HepG2 (cell line): ENCODE data around the gene CIROP. TPM values are rescaled to one million over a fixed set of nuclear protein-coding genes. Genes with fewer than 3 reads are reported as not detected.
A peak's percentile ranks its signal among the peaks of the same experiment; 100 is the strongest.

Source experiments
- BHLHE40 ChIP-seq: IDR thresholded peaks from 2 replicates; pipeline ENCODE4 v1.6.1; 2011; ENCODE audit warnings: low read length, improper control_type of control experiment
- CREBL2 ChIP-seq: sonication (generic); formaldehyde crosslinking; IDR thresholded peaks from 2 replicates; pipeline ENCODE4 v1.8.1; 2023; ENCODE audit warnings: missing genetic modification reagents, mild to moderate bottlenecking, borderline replicate concordance
- LCORL ChIP-seq, 2 experiments: fragments of 450-650 bp in 1 of 2; sonication (generic) in 1 of 2; formaldehyde crosslinking in 1 of 2; IDR thresholded peaks; 2 replicates each; pipeline versions ENCODE4 v1.5.0 to v1.6.1; 2017 to 2020; ENCODE audit warnings: antibody characterized with exemption in 1 of 2, missing genetic modification reagents in 1 of 2
- PITX1 ChIP-seq: sonication (generic); formaldehyde crosslinking; IDR thresholded peaks from 2 replicates; pipeline ENCODE4 v1.5.1; 2020; ENCODE audit warnings: mild to moderate bottlenecking, missing genetic modification reagents
- TIGD3 ChIP-seq: sonication (generic); formaldehyde crosslinking; IDR thresholded peaks from 2 replicates; pipeline ENCODE4 v1.5.1; 2020; ENCODE audit warnings: mild to moderate bottlenecking, missing genetic modification reagents, borderline replicate concordance
- ZBTB4 ChIP-seq: sonication (generic); formaldehyde crosslinking; IDR thresholded peaks from 2 replicates; pipeline ENCODE4 v1.4.0; 2020; ENCODE audit warnings: missing genetic modification reagents, mild to moderate bottlenecking, borderline replicate concordance
- ZFP1 ChIP-seq: IDR thresholded peaks from 2 replicates; pipeline ENCODE4 v1.6.1; 2016
- ZIK1 ChIP-seq: sonication (generic); formaldehyde crosslinking; IDR thresholded peaks from 2 replicates; pipeline ENCODE4 v1.5.0; 2020; ENCODE audit warnings: mild to moderate bottlenecking, low read depth, missing genetic modification reagents, borderline replicate concordance
- ZMYM2 ChIP-seq: sonication (generic); formaldehyde crosslinking; IDR thresholded peaks from 2 replicates; pipeline ENCODE4 v1.8.0; 2022; ENCODE audit warnings: mild to moderate bottlenecking, missing genetic modification reagents
- ZNF510 ChIP-seq: sonication (generic); formaldehyde crosslinking; IDR thresholded peaks from 2 replicates; pipeline ENCODE4 v1.4.0; 2020; ENCODE audit warnings: low read depth, mild to moderate bottlenecking, missing genetic modification reagents
- ZNF513 ChIP-seq: sonication (generic); formaldehyde crosslinking; conservative IDR thresholded peaks from 2 replicates; pipeline ENCODE4 v1.5.0; 2020; ENCODE audit warnings: missing genetic modification reagents
- ZNF558 ChIP-seq: sonication (generic); formaldehyde crosslinking; IDR thresholded peaks from 2 replicates; pipeline ENCODE4 v1.9.0; 2022; ENCODE audit warnings: mild to moderate bottlenecking, missing genetic modification reagents, borderline replicate concordance
- polyA plus RNA-seq, 8 experiments: library from polyadenylated mRNA; depleted of rRNA in 3 of 8; stranded (reverse) in 7 of 8; unstranded in 1 of 8; fragments of >200 nt; fragmentation: Illumina TruSeq in 4 of 8; extraction: Trizol in 4 of 8; gene quantifications; 2 replicates each; pipeline versions ENCODE4 v1.2.1 to v1.2.3, GENCODE V29; 2011 to 2016; ENCODE audit warnings: low read depth in 4 of 8, missing spikeins in 1 of 8, mixed read lengths in 1 of 8; ENCODE audit not compliant: insufficient read depth in 1 of 8
- total RNA-seq, 5 experiments: library from RNA; depleted of rRNA; stranded (reverse); fragments of >200 nt; fragmentation: Illumina TruSeq; extraction: Trizol; gene quantifications; 2 replicates each; pipeline ENCODE4 v1.2.3, GENCODE V29; 2016; ENCODE audit warnings: low read depth in 1 of 5
- TF ChIP-seq, protein P1 (sequence below), 2 experiments: sonication (generic) in 1 of 2; formaldehyde crosslinking in 1 of 2; IDR thresholded peaks; 2 replicates each; pipeline versions ENCODE4 v1.4.0 to v1.6.1; 2018 to 2020; ENCODE audit warnings: missing genetic modification reagents in 2 of 2, borderline replicate concordance in 1 of 2, low read depth in 1 of 2, mild to moderate bottlenecking in 1 of 2, missing biosample characterization in 1 of 2
- TF ChIP-seq, protein P2 (sequence below): sonication (generic); formaldehyde crosslinking; IDR thresholded peaks from 2 replicates; pipeline ENCODE4 v1.5.1; 2020; ENCODE audit warnings: mild to moderate bottlenecking, missing genetic modification reagents

Gene CIROP
- total and polyA plus RNA-seq, 2 of the 13 experiments (the other 11 are each of a cell fraction or from before 2014, with no cell fraction given), result 0.07 TPM; not detected in 1

- TF ChIP-seq, protein P1, sequence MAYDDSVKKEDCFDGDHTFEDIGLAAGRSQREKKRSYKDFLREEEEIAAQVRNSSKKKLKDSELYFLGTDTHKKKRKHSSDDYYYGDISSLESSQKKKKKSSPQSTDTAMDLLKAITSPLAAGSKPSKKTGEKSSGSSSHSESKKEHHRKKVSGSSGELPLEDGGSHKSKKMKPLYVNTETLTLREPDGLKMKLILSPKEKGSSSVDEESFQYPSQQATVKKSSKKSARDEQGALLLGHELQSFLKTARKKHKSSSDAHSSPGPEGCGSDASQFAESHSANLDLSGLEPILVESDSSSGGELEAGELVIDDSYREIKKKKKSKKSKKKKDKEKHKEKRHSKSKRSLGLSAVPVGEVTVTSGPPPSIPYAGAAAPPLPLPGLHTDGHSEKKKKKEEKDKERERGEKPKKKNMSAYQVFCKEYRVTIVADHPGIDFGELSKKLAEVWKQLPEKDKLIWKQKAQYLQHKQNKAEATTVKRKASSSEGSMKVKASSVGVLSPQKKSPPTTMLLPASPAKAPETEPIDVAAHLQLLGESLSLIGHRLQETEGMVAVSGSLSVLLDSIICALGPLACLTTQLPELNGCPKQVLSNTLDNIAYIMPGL (CRISPR knock-in tag; IDR thresholded peaks at IDR 0.05; ENCODE audit: borderline replicate concordance in 1 of 2, low read depth in 1 of 2), result peak in 1 of 2 experiments; percentile 4; a peak in 3 of 4 replicates
- TF ChIP-seq ZNF513 (0 out of 2 replicates have a peak, but pooled peaks have one; percentile 80), LCORL (IDR thresholded peaks at IDR 0.05) (0 out of 2 replicates have a peak, but pooled peaks have one; percentile 14), LCORL (CRISPR knock-in tag; IDR thresholded peaks at IDR 0.05) (peak; percentile 86), PITX1 (peak; percentile 34; the same call in 1 of the 2 replicates), ZBTB4 (CRISPR knock-in tag) (0 out of 2 replicates have a peak, but pooled peaks have one; percentile 18), ZIK1 (CRISPR knock-in tag) (peak; percentile 21; the same call in 1 of the 2 replicates), ZFP1 (CRISPR knock-in tag) (0 out of 2 replicates have a peak, but pooled peaks have one; percentile 18), BHLHE40 (no peak), ZNF510 (CRISPR knock-in tag) (peak; percentile 19; the same call in 1 of the 2 replicates), ZMYM2 (CRISPR knock-in tag) (no peak), CREBL2 (CRISPR knock-in tag) (no peak), TIGD3 (no peak), ZNF558 (CRISPR knock-in tag) (no peak)
- TF ChIP-seq, protein P2, sequence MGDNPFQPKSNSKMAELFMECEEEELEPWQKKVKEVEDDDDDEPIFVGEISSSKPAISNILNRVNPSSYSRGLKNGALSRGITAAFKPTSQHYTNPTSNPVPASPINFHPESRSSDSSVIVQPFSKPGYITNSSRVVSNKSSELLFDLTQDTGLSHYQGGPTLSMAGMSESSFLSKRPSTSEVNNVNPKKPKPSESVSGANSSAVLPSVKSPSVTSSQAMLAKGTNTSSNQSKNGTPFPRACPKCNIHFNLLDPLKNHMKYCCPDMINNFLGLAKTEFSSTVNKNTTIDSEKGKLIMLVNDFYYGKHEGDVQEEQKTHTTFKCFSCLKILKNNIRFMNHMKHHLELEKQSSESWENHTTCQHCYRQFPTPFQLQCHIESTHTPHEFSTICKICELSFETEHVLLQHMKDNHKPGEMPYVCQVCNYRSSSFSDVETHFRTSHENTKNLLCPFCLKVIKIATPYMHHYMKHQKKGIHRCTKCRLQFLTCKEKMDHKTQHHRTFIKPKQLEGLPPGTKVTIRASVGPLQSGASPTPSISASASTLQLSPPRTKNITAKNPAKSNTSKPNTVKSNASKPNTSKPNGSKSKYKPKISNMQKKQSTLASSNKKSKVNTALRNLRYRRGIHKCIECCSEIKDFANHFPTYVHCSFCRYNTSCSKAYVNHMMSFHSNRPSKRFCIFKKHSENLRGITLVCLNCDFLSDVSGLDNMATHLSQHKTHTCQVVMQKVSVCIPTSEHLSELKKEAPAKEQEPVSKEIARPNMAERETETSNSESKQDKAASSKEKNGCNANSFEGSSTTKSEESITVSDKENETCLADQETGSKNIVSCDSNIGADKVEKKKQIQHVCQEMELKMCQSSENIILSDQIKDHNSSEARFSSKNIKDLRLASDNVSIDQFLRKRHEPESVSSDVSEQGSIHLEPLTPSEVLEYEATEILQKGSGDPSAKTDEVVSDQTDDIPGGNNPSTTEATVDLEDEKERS (CRISPR knock-in tag), result no peak
Observed at GRCh38 chr14:23095196-23096108, 9.3 kb downstream of the CIROP start, which contains the start of gene C14orf119 (continued).
